ENCODE data around the gene AUNIP.

Gene AUNIP

GRCh38 chr1:25787760-25788166 is 71.5 kb downstream of the AUNIP start:
- DNase-seq = no peak

GRCh38 chr1:25786887-25787759 is 72.1 kb downstream of the AUNIP start:
- DNase-seq = no peak

- no peak for DNase-seq
Observed at GRCh38 chr1:25785333-25786067, 73.8 kb downstream of the AUNIP start.

GRCh38 chr1:25784575-25785051 is 74.6 kb downstream of the AUNIP start:
- DNase-seq = no peak

Data from NCI-H1694 (cell line).